Duodenal mucosa (tissue), 2 donors: Measurements from ENCODE around the gene NOS1AP.

ENCODE experiments used
- H3K27ac ChIP-seq: one replicate; pipeline ENCODE4 v1.7.0; 2013; ENCODE audit warnings: low read depth, low read length
- H3K27me3 ChIP-seq, 2 donors: one replicate each; pipeline ENCODE4 v1.7.0; 2013; ENCODE audit warnings: low read length in 2 of 2, control low read depth in 1 of 2; ENCODE audit not compliant: insufficient read depth in 2 of 2, control insufficient read depth in 1 of 2
- H3K36me3 ChIP-seq, 2 donors: one replicate each; pipeline ENCODE4 v1.7.0; 2013; ENCODE audit warnings: low read length in 2 of 2, control low read depth in 1 of 2; ENCODE audit not compliant: insufficient read depth in 2 of 2, control insufficient read depth in 1 of 2
- H3K4me1 ChIP-seq, 2 donors: one replicate each; pipeline ENCODE4 v1.7.0; 2013; ENCODE audit warnings: low read length in 2 of 2, control low read depth in 1 of 2; ENCODE audit not compliant: insufficient read depth in 2 of 2, control insufficient read depth in 1 of 2
- H3K4me3 ChIP-seq, 2 donors: one replicate each; pipeline ENCODE4 v1.7.0; 2013; ENCODE audit warnings: low read length in 2 of 2, low read depth in 1 of 2
- H3K9ac ChIP-seq, 2 donors: one replicate each; pipeline ENCODE4 v1.7.0; 2013; ENCODE audit warnings: low read length in 2 of 2, low read depth in 1 of 2
- H3K9me3 ChIP-seq, 2 donors: one replicate each; pipeline ENCODE4 v1.7.0; 2013; ENCODE audit warnings: low read length in 2 of 2, control low read depth in 1 of 2; ENCODE audit not compliant: control insufficient read depth in 1 of 2

The NOS1AP gene

DNA sequence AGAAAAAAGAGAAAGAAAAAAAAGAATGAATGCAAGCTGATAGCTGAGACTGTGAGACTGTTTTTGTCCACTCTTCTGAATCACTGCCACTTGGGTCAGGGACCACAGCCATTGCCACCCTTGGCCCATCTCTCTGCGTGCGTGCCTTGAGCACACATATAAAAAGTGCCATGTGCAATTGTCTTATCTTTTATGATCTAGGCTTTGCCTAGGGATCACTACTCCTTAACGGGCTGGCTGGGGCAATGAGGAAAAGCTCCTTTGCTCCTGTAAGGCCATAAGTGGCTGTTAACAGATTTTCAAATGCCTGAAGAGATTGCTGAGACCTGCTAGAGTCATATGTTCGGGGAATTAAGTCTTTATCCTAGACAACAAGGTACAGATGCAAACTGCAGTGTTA lies 299.0 kb downstream of the NOS1AP start:
- Histone ChIP-seq H3K27me3 (no peaks in the 10 kb centered on the region), H3K4me3 (no peak overlapping the region), H3K4me1 (peaks cover 14 to 17% of the 10 kb centered on the region in 2 donors), H3K9me3 (no peaks in the 10 kb centered on the region), H3K36me3 (peaks cover 0 to 9% of the 10 kb centered on the region in 2 donors), H3K27ac (no peak overlapping the region), H3K9ac (no peak overlapping the region)

GRCh38 chr1:162369571-162369970 lies 300.1 kb downstream of the NOS1AP start:
- peaks cover 0 to 9% of the 10 kb centered on the region in 2 donors for H3K36me3 ChIP-seq
- no peaks in the 10 kb centered on the region for H3K9me3 ChIP-seq
- no peaks in the 10 kb centered on the region for H3K27me3 ChIP-seq
- H3K9ac ChIP-seq = no peak overlapping the region
- no peak overlapping the region for H3K4me3 ChIP-seq
- H3K4me1 ChIP-seq = peaks cover 14 to 17% of the 10 kb centered on the region in 2 donors
- H3K27ac ChIP-seq = no peak overlapping the region

GRCh38 chr1:162370161-162370560 lies 300.7 kb downstream of the NOS1AP start:
- no peak overlapping the region for H3K4me3 ChIP-seq
- H3K27me3 ChIP-seq = no peaks in the 10 kb centered on the region
- no peaks in the 10 kb centered on the region for H3K9me3 ChIP-seq
- peaks cover 14 to 17% of the 10 kb centered on the region in 2 donors for H3K4me1 ChIP-seq
- H3K27ac ChIP-seq = no peak overlapping the region
- no peak overlapping the region for H3K9ac ChIP-seq
- H3K36me3 ChIP-seq = peaks cover 0 to 9% of the 10 kb centered on the region in 2 donors

- Histone ChIP-seq H3K27ac (no peak overlapping the region), H3K9ac (no peak overlapping the region), H3K4me3 (no peak overlapping the region), H3K27me3 (no peaks in the 10 kb centered on the region), H3K9me3 (no peaks in the 10 kb centered on the region), H3K4me1 (peaks cover 14 to 17% of the 10 kb centered on the region in 2 donors), H3K36me3 (peaks cover 0 to 9% of the 10 kb centered on the region in 2 donors)
Observed at GRCh38 chr1:162370721-162371120, 301.2 kb downstream of the NOS1AP start.

DNA sequence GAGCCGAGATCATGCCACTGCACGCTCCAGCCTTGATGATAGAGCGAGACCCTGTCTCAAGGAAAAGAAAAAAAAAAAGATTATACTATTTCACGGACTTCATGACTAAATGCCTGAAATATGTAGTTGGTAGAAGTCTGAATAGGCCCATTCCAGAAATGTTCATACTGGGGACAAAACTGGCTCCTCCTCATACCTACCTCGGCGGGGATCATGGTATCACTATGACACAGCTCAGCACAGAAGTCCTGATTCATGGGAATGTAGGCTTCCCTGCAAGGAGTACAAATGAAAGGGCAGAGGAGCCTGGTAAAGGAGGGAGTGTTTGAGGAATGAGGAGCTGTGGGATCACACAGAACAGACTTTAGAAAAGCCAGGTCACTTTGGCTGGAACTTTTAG lies 302.1 kb downstream of the NOS1AP start:
- H3K4me3 ChIP-seq = no peak overlapping the region
- no peaks in the 10 kb centered on the region for H3K9me3 ChIP-seq
- H3K4me1 ChIP-seq = peaks cover 14 to 17% of the 10 kb centered on the region in 2 donors
- H3K27ac ChIP-seq = no peak overlapping the region
- H3K27me3 ChIP-seq = no peaks in the 10 kb centered on the region
- peak overlapping the region in 1 of 2 donors; percentile 28 for H3K9ac ChIP-seq
- H3K36me3 ChIP-seq = peaks cover 0 to 9% of the 10 kb centered on the region in 2 donors

DNA sequence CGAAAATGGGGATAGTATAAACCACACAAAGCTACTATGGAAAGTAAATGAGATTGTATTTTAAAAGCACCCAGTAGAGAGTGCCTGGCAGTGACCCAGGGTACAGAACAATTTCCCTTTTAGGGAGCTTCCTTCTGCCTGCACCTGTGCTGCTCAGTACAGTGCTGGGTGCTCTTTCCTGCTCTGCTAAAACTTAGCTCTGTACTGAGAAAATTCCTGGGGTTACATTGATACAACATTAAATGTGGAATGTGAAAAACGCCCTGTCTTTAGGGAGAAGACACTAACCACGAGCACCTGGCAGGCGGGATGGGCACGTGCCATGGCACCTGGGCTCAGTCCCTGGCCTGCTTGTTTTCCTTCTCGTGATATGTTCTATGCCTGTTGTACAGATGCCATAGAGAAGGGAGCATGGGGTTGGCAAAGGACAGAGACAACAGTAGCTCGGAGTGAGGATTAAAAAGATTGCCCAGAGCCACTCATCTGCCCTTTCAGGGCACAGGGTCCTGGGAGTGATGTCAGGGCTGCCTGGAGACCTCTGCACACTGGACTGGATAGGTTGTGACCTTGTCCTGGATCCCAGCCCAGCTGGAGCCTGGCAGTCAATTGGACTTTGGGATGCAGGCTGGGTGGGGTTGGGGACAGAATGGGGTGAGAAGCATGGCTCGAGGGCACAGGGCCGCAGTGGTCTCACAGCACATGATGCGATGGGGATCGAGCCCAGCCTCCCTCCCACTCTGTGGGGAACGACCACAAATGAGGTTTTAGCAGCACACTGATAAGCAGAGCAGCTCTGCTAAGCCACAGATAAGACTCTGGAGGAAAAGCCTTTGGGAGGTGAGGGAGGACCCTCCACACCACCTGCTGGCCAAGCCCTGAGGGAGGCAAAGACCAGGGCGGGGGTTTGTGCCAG lies 302.9 kb downstream of the NOS1AP start:
- Histone ChIP-seq H3K27me3 (no peaks in the 10 kb centered on the region), H3K4me3 (no peak overlapping the region), H3K9me3 (no peaks in the 10 kb centered on the region), H3K27ac (no peak overlapping the region), H3K36me3 (peaks cover 0 to 5% of the 10 kb centered on the region in 2 donors), H3K4me1 (peaks cover 14 to 17% of the 10 kb centered on the region in 2 donors), H3K9ac (peak overlapping the region in 1 of 2 donors; percentile 28)

GRCh38 chr1:162373072-162373427 lies 303.6 kb downstream of the NOS1AP start:
- Histone ChIP-seq H3K9ac (peak overlapping the region in 1 of 2 donors; percentile 6), H3K36me3 (no peaks in the 10 kb centered on the region), H3K9me3 (no peaks in the 10 kb centered on the region), H3K27me3 (no peaks in the 10 kb centered on the region), H3K4me3 (no peak overlapping the region), H3K4me1 (peaks cover 14 to 17% of the 10 kb centered on the region in 2 donors), H3K27ac (no peak overlapping the region)

- Histone ChIP-seq H3K4me1 (peaks cover 14 to 17% of the 10 kb centered on the region in 2 donors), H3K9me3 (no peaks in the 10 kb centered on the region)
Observed at GRCh38 chr1:162373541-162374260, 304.2 kb downstream of the NOS1AP start.

DNA sequence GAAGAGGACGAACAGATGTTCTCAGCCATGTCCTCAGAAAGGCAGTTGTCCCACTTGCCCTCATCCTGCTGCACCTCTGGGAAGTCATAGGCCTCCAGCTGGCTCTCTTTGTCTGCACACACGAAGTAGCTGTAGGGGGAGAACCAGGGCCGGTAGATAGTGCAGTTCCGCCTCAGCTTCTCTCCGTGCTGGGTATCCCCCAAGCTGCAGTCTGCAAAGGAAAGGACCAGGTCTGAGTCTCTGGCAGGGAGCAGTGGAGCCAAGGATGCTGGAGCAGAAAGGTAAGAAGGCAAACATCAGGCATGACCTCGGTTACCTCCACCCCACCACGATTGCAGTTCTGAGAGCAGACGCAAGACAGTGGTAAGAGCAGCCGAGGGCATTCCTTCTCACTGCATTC lies 304.9 kb downstream of the NOS1AP start:
- Histone ChIP-seq H3K27ac (no peak overlapping the region), H3K9ac (no peak overlapping the region), H3K27me3 (no peaks in the 10 kb centered on the region), H3K9me3 (no peaks in the 10 kb centered on the region), H3K36me3 (no peaks in the 10 kb centered on the region), H3K4me3 (no peak overlapping the region), H3K4me1 (peaks cover 14 to 17% of the 10 kb centered on the region in 2 donors)

More at GRCh38 chr1:162373541-162374260, 304.2 kb downstream of the NOS1AP start:
- Histone ChIP-seq H3K27ac (no peak overlapping the region), H3K36me3 (no peaks in the 10 kb centered on the region), H3K4me3 (no peak overlapping the region), H3K9ac (peak overlapping the region in 1 of 2 donors; percentile 6), H3K27me3 (no peaks in the 10 kb centered on the region)

DNA sequence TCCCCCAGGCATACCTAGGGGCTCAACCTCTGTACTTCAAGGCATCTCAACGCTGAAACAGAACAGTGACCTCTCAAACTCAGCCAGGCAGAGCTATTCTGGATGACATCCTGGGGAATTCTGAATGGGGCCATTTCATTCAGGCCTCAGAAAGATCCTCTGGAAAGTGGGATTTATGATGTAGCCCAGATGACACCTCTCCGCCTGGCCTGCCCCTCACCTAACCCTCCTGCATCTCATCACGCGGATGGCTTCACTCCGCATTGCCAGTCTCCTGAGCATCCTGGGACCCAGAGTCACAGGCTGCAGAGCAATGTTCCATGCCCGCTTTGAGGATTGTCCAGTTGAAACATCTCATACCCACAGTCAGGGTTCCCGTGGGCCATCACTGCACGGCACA lies 306.0 kb downstream of the NOS1AP start:
- H3K27ac ChIP-seq = no peak overlapping the region

More for the DNA sequence above, 306.0 kb downstream of the NOS1AP start:
- no peak overlapping the region for H3K4me3 ChIP-seq
- H3K9ac ChIP-seq = no peak overlapping the region
- H3K36me3 ChIP-seq = no peaks in the 10 kb centered on the region
- H3K9me3 ChIP-seq = no peaks in the 10 kb centered on the region
- H3K27me3 ChIP-seq = no peaks in the 10 kb centered on the region
- H3K4me1 ChIP-seq = peaks cover 14 to 18% of the 10 kb centered on the region in 2 donors
